K562 (cell line): ENCODE measurements around the gene TXK. TPM values are rescaled to one million over a fixed set of nuclear protein-coding genes. Genes with fewer than 3 reads are reported as not detected.

Experiments
- ATAC-seq: fragments of 200-7000 bp; cut with Tn5 transposase; 3 replicates; pipeline ENCODE4 v1.9.1; 2020; ENCODE audit warnings: moderate library complexity
- BruUV-seq: library from RNA; stranded (reverse); fragments of 400-500 nt; replicated peaks from 2 replicates; lab custom pipeline; 2021; lab: Mats Ljungman, UMichigan
- CTCF ChIA-PET: fragments of 300-600 bp; formaldehyde crosslinking; extraction: SDS; loops from one replicate; lab custom pipeline; 2021; ENCODE audit warnings: low intra/inter-chr PET ratio; lab: Yijun Ruan, JAX
- POLR2A ChIA-PET: fragments of 300-600, 350-650 bp; sonication (Branson Sonifier 250); formaldehyde crosslinking; extraction: SDS; loops from one replicate; lab custom pipeline; 2021; ENCODE audit warnings: antibody characterized with exemption, inconsistent platforms; lab: Yijun Ruan, JAX
- DNase-seq, 4 experiments: peaks; one replicate each; pipeline versions ENCODE4 v3.0.0 to v3.0.0-alpha.2; 2011 to 2018; ENCODE audit warnings: low spot score in 3 of 4, mixed read lengths in 3 of 4; ENCODE audit errors: extremely low read depth in 1 of 4
- FAIRE-seq: peaks from 2 replicates; lab custom pipeline; 2011; peaks lifted over from hg19 to GRCh38; lab: Jason Lieb, UNC
- H2AFZ ChIP-seq: 2 replicates; pipeline ENCODE4 v1.6.0; 2011; ENCODE audit warnings: low read depth, low read length, control low read depth, inconsistent platforms
- H3K27ac ChIP-seq: fragments of 200-600 bp; 3 replicates; pipeline ENCODE4 v1.8.0; 2011; ENCODE audit warnings: low read depth, mild to moderate bottlenecking, control low read depth, inconsistent platforms, low read length, moderate library complexity, mixed read lengths; ENCODE audit errors: extremely low read depth
- H3K27me3 ChIP-seq, 2 experiments: fragments of 300-600 bp in 1 of 2; 2 replicates in 1 of 2; 3 replicates in 1 of 2; pipeline versions ENCODE4 v1.6.0 to v1.8.0; 2011; ENCODE audit warnings: inconsistent platforms in 2 of 2, low read length in 2 of 2, mild to moderate bottlenecking in 1 of 2, mixed read lengths in 1 of 2, moderate library complexity in 1 of 2; ENCODE audit not compliant: control insufficient read depth in 2 of 2, insufficient read depth in 2 of 2
- H3K36me3 ChIP-seq: fragments of 300-600 bp; 3 replicates; pipeline ENCODE4 v1.8.0; 2011; ENCODE audit warnings: mild to moderate bottlenecking, low read length, inconsistent platforms; ENCODE audit not compliant: control insufficient read depth, insufficient read depth
- H3K4me1 ChIP-seq, 2 experiments: fragments of 200-600 bp in 1 of 2; replicated peaks in 1 of 2; 2 replicates in 1 of 2; 3 replicates in 1 of 2; pipeline versions ENCODE4 v1.5.1 to v1.8.0; 2011; ENCODE audit warnings: inconsistent platforms in 2 of 2, low read length in 2 of 2, mild to moderate bottlenecking in 1 of 2, mixed read lengths in 1 of 2, moderate library complexity in 1 of 2; ENCODE audit not compliant: control insufficient read depth in 2 of 2, insufficient read depth in 2 of 2
- H3K4me2 ChIP-seq: 2 replicates; pipeline ENCODE4 v1.6.1; 2011; ENCODE audit warnings: low read length, control low read depth, inconsistent platforms, mixed read lengths; ENCODE audit not compliant: insufficient read depth
- H3K4me3 ChIP-seq: fragments of 200-600 bp; sonication (generic), shearing (Covaris generic); 2 replicates; pipeline ENCODE4 v1.5.1; 2016; ENCODE audit warnings: control low read depth, inconsistent platforms
- H3K79me2 ChIP-seq: fragments of 200-600 bp; 3 replicates; pipeline ENCODE4 v1.8.0; 2011; ENCODE audit warnings: low read length, inconsistent platforms; ENCODE audit not compliant: control insufficient read depth, insufficient read depth
- H3K9ac ChIP-seq, 2 experiments: 2 replicates each; pipeline versions ENCODE4 v1.6.0 to v1.6.1; 2011; ENCODE audit warnings: low read depth in 2 of 2, low read length in 2 of 2, control low read depth in 1 of 2, inconsistent platforms in 1 of 2, mild to moderate bottlenecking in 1 of 2, mixed read lengths in 1 of 2; ENCODE audit not compliant: insufficient read depth in 1 of 2
- H3K9me1 ChIP-seq: one replicate; pipeline ENCODE4 v1.6.0; 2011; ENCODE audit warnings: inconsistent platforms, mild to moderate bottlenecking, low read length, moderate library complexity; ENCODE audit not compliant: control insufficient read depth, insufficient read depth
- H3K9me3 ChIP-seq: replicated peaks from 2 replicates; pipeline ENCODE4 v1.5.1; 2011; ENCODE audit warnings: low read depth, low read length, inconsistent platforms; ENCODE audit not compliant: control insufficient read depth, insufficient read depth
- H4K20me1 ChIP-seq: replicated peaks from 2 replicates; pipeline ENCODE4 v1.6.1; 2011; ENCODE audit warnings: low read length, inconsistent platforms, mixed read lengths; ENCODE audit not compliant: control insufficient read depth, insufficient read depth
- ADNP ChIP-seq: fragments of 200-800 bp; sonication (Bioruptor generic); IDR thresholded peaks from 2 replicates; pipeline ENCODE4 v1.6.1; 2016; ENCODE audit warnings: missing genetic modification characterization, missing compliant biosample characterization
- ARID2 ChIP-seq: fragments of 450-650 bp; IDR thresholded peaks from 2 replicates; pipeline ENCODE4 v1.6.1; 2017; ENCODE audit warnings: antibody characterized with exemption, mild to moderate bottlenecking
- ATF7 ChIP-seq: fragments of 450-650 bp; IDR thresholded peaks from 2 replicates; pipeline ENCODE4 v1.7.1; 2014; ENCODE audit warnings: mild to moderate bottlenecking, moderate library complexity
- CAMTA2 ChIP-seq: fragments of 250-450 bp; sonication (Bioruptor Pico); conservative IDR thresholded peaks from 2 replicates; pipeline ENCODE4 v1.5.1; 2022
- FOXM1 ChIP-seq, 2 experiments: fragments of 450-650 bp in 1 of 2; sonication (generic) in 1 of 2; formaldehyde crosslinking in 1 of 2; IDR thresholded peaks; 2 replicates each; pipeline versions ENCODE4 v1.6.1 to v1.9.0; 2017 to 2022; ENCODE audit warnings: low read depth in 2 of 2, mild to moderate bottlenecking in 2 of 2, missing genetic modification reagents in 1 of 2, moderate library complexity in 1 of 2
- GATA2 ChIP-seq: sonication (generic); formaldehyde crosslinking; IDR thresholded peaks from 2 replicates; pipeline ENCODE4 v1.4.0; 2020; ENCODE audit warnings: mild to moderate bottlenecking, missing genetic modification reagents
- HDAC1 ChIP-seq, 2 experiments: fragments of 450-650 bp; IDR thresholded peaks; 2 replicates each; pipeline ENCODE4 v1.6.1; 2016 to 2017; ENCODE audit warnings: inconsistent platforms in 1 of 2, mild to moderate bottlenecking in 1 of 2, moderate library complexity in 1 of 2
- HDAC3 ChIP-seq: fragments of 450-650 bp; IDR thresholded peaks from 2 replicates; pipeline ENCODE4 v1.6.1; 2018; ENCODE audit warnings: borderline replicate concordance, mild to moderate bottlenecking, moderate library complexity; ENCODE audit not compliant: partially characterized antibody
- HMBOX1 ChIP-seq: sonication (generic); IDR thresholded peaks from 2 replicates; pipeline ENCODE4 v1.6.1; 2016
- MAZ ChIP-seq, 2 experiments: fragments of 450-650 bp in 1 of 2; sonication (generic) in 1 of 2; formaldehyde crosslinking; IDR thresholded peaks in 1 of 2; conservative IDR thresholded peaks in 1 of 2; 2 replicates each; pipeline versions ENCODE4 v1.4.0 to v1.5.0; 2020; ENCODE audit warnings: mild to moderate bottlenecking in 1 of 2, missing genetic modification reagents in 1 of 2
- MLLT1 ChIP-seq, 2 experiments: fragments of 450-650 bp; IDR thresholded peaks; 2 replicates each; pipeline ENCODE4 v1.6.1; 2016
- RCOR1 ChIP-seq, 2 experiments: IDR thresholded peaks; 2 replicates each; pipeline ENCODE4 v1.6.1; 2012; ENCODE audit warnings: low read depth in 2 of 2, low read length in 2 of 2, borderline replicate concordance in 1 of 2, improper control_type of control experiment in 1 of 2
- TEAD1 ChIP-seq, 2 experiments: fragments of 450-650 bp in 1 of 2; sonication (generic) in 1 of 2; formaldehyde crosslinking; IDR thresholded peaks; 2 replicates each; pipeline versions ENCODE4 v1.4.0 to v1.8.0; 2020 to 2022; ENCODE audit warnings: mild to moderate bottlenecking in 2 of 2, missing genetic modification reagents in 1 of 2
- UBTF ChIP-seq, 2 experiments: IDR thresholded peaks; 2 replicates each; pipeline ENCODE4 v1.6.1; 2012; ENCODE audit warnings: improper control_type of control experiment in 2 of 2, low read depth in 2 of 2, low read length in 2 of 2, borderline replicate concordance in 1 of 2
- YY1 ChIP-seq, 3 experiments: IDR thresholded peaks; 2 replicates each; pipeline ENCODE4 v1.6.1; 2011; ENCODE audit warnings: low read length in 2 of 3, mild to moderate bottlenecking in 2 of 3, moderate library complexity in 2 of 3, borderline replicate concordance in 1 of 3, control low read depth in 1 of 3, low read depth in 1 of 3; ENCODE audit not compliant: insufficient read depth in 3 of 3, insufficient replicate concordance in 2 of 3, control insufficient read depth in 1 of 3, insufficient read length in 1 of 3; ENCODE audit errors: extremely low read depth in 1 of 3
- WGBS: fragments of 100-300 bp; shearing (Covaris generic); methylation state at CpG from one replicate; pipeline ENCODE4 v1.1.6; 2016; ENCODE audit warnings: low coverage, mixed read lengths; ENCODE audit not compliant: insufficient coverage; ENCODE audit errors: missing lambda C conversion rate; 5-methylcytosine and 5-hydroxymethylcytosine counted together
- in situ Hi-C: fragments of 300-500 bp; cut with MboI; formaldehyde crosslinking; loops from 4 replicates; pipeline ENCODE4 v1.15.0; 2018; ENCODE audit warnings: inconsistent platforms, mixed read lengths
- intact Hi-C: fragments of 100-400 bp; cut with micrococcal nuclease; formaldehyde crosslinking; loops from 2 replicates; pipeline ENCODE4 v1.14.2; 2022
- polyA plus RNA-seq, 8 experiments: library from polyadenylated mRNA; depleted of rRNA in 4 of 8; stranded (reverse) in 5 of 8; unstranded in 3 of 8; fragments of >200 nt; fragmentation: Nextera tagmentation in 2 of 8; fragmentation: Illumina TruSeq in 1 of 8; extraction: Ambion mirVana in 2 of 8; extraction: Trizol in 1 of 8; gene quantifications; 2 replicates each; pipeline versions ENCODE4 v1.2.1 to v1.2.3, GENCODE V29; 2011 to 2014; ENCODE audit warnings: inconsistent platforms in 1 of 8, missing spikeins in 1 of 8
- total RNA-seq, 7 experiments: library from RNA; depleted of rRNA in 6 of 7; stranded (reverse); fragments of >200 nt in 6 of 7; fragmentation: Illumina TruSeq in 2 of 7; extraction: Trizol in 2 of 7; gene quantifications; 2 replicates each; pipeline versions ENCODE4 v1.2.1 to v1.2.3, GENCODE V29; 2011 to 2021; ENCODE audit warnings: low replicate concordance in 1 of 7

The TXK gene
- total and polyA plus RNA-seq, 9 of the 15 experiments (the other 6 are each of a cell fraction or from before 2014, with no cell fraction given): 0.24 to 1.1 (median 0.45) TPM; not detected in 1

- ATAC-seq (peak; percentile 80), DNase-seq (peak; percentile 49 to 87 (median 72)), FAIRE-seq (peak; percentile 91)
- Histone ChIP-seq H3K4me2 (no peak overlapping the region), H3K36me3 (no peaks in the 10 kb centered on the region), H3K27me3 (no peaks in the 10 kb centered on the region), H3K4me3 (no peak overlapping the region), H3K9me3 (no peaks in the 10 kb centered on the region), H3K27ac (no peak overlapping the region), H3K9ac (no peak overlapping the region), H2AFZ (no peak overlapping the region), H4K20me1 (no peaks in the 10 kb centered on the region), H3K79me2 (no peaks in the 10 kb centered on the region), H3K9me1 (no peaks in the 10 kb centered on the region), H3K4me1 (peaks cover 6 to 38% of the 10 kb centered on the region in 2 experiments; a peak in 4 of 5 replicates)
- ChIA-PET CTCF (interaction anchor here (2.4 kb wide), 1 partner anchor 419 kb away, joined by 17 read pairs; no protein-coding TSS in a partner anchor), POLR2A (interaction anchor here (0.6 to 0.8 kb wide), 2 partner anchors 383 to 415 kb away, joined by 4 read pairs; no protein-coding TSS in a partner anchor)
- in situ Hi-C loops: loop anchor here (5.0 kb wide), 1 partner anchor 416 kb away; no protein-coding TSS in a partner anchor
- BruUV-seq: no TSS peak
- intact Hi-C loops: loop anchor here (1.0 to 10.0 kb wide), 6 partner anchors 149 to 836 kb away; partner anchors contain the start of gene SLC10A4
- 0% methylated on average over 1 of the region's 1 CpG for WGBS
- TF ChIP-seq HMBOX1 (peak; percentile 66; the same call in 1 of the 2 replicates), RCOR1 (IDR thresholded peaks at IDR 0.05; ENCODE audit: borderline replicate concordance in 1 of 2, low read depth in 2 of 2, low read length in 2 of 2) (peak; percentile 50 to 87; a peak in 3 of 4 replicates), ATF7 (peak; percentile 51; the same call in 1 of the 2 replicates), UBTF (IDR thresholded peaks at IDR 0.05; ENCODE audit: borderline replicate concordance in 1 of 2, low read depth in 2 of 2, low read length in 2 of 2) (no peak), GATA2 (CRISPR knock-in tag) (peak; percentile 85), YY1 (IDR thresholded peaks at IDR 0.05; ENCODE audit: borderline replicate concordance in 1 of 3, control insufficient read depth in 1 of 3, extremely low read depth in 1 of 3, insufficient read depth in 3 of 3, insufficient read length in 1 of 3, insufficient replicate concordance in 2 of 3, low read depth in 1 of 3, low read length in 2 of 3) (peak in 1 of 3 experiments; percentile 10), TEAD1 (CRISPR knock-in tag; IDR thresholded peaks at IDR 0.05) (peak in 1 of 2 experiments; percentile 53; a peak in 1 of 4 replicates), HDAC3 (peak; percentile 40), ADNP (tag) (peak; percentile 85), HDAC1 (IDR thresholded peaks at IDR 0.05) (peak in 1 of 2 experiments; percentile 24; a peak in 1 of 4 replicates), ARID2 (no peak), CAMTA2 (CRISPR knock-in tag) (no peak), MLLT1 (IDR thresholded peaks at IDR 0.05) (0 out of 4 replicates have a peak, but pooled peaks of 1 of the 2 experiments have one; percentile 17), MAZ (CRISPR knock-in tag; conservative IDR thresholded peaks at IDR 0.05 in 1 of 2, IDR thresholded peaks at IDR 0.05 in 1 of 2) (peak in 1 of 2 experiments; percentile 49; a peak in 2 of 4 replicates), FOXM1 (IDR thresholded peaks at IDR 0.05; ENCODE audit: low read depth) (peak; percentile 80), FOXM1 (CRISPR knock-in tag; IDR thresholded peaks at IDR 0.05; ENCODE audit: low read depth) (no peak)
These were observed 7.4 kb downstream of the TXK start for GRCh38 chr4:48126621-48127020.
